SK-N-MC (cell line): ENCODE data around the gene SLC6A6.

Experiments
- EZH2 ChIP-seq: fragments of 200-600 bp; sonication (generic); IDR thresholded peaks from one replicate; pipeline ENCODE4 v1.6.1; 2017; ENCODE audit warnings: antibody characterized with exemption
- POLR2AphosphoS5 ChIP-seq: IDR thresholded peaks from 2 replicates; pipeline ENCODE4 v1.6.1; 2012; ENCODE audit warnings: mild to moderate bottlenecking, low read depth, low read length, borderline replicate concordance

DNA sequence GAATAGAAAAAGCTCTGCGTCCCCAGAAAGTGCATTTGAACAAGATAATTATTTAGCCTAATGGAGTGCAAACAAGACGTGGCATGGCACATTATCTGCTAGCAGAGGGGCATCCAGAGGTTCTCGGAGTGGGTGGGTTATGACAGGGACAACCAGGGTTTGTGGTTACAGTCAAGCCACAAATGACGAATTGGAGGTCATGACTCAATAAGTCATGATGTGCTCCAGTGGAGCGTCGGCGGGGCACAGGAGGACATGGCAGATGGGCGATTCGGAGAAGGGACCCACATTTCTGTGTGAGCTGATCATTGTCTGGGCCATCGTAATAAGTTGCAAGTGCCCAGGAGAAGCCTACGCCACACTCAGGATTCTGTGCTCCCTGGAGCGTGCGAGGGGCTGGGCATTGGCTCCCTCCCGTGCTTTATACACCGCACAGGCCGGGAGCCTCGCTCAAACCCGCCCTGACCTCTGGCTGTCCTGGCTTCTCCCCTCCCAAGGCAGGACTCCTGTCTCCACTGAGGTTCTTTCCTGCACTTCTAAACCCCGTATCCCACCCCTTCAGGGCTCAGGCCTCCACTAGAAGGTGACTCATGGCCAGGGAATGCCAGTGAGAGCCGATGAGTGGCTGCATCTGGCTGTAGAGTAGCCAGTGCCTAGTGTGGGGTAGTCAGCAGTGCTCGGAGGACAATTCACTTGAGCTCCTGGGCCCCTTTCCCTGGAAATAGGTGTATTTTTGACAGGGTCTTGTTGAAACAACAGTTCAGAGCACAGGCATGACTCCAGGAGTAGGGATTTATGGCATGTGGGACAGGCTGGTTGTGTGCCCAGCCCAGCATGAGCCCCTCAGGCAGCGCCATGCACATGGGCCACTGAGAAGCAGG lies 70.3 kb downstream of the SLC6A6 start:
- no peak for TF ChIP-seq EZH2
- no peak for TF ChIP-seq POLR2AphosphoS5
